HG02885 (cell line): ENCODE measurements around the gene HOXD8.

Experiments
- ATAC-seq: cut with Tn5 transposase; IDR thresholded peaks from one replicate; pipeline ENCODE4 v1.9.1; 2021; ENCODE audit warnings: mild to moderate bottlenecking; ENCODE audit not compliant: unreplicated experiment, poor library complexity

HOXD8 gene

DNA sequence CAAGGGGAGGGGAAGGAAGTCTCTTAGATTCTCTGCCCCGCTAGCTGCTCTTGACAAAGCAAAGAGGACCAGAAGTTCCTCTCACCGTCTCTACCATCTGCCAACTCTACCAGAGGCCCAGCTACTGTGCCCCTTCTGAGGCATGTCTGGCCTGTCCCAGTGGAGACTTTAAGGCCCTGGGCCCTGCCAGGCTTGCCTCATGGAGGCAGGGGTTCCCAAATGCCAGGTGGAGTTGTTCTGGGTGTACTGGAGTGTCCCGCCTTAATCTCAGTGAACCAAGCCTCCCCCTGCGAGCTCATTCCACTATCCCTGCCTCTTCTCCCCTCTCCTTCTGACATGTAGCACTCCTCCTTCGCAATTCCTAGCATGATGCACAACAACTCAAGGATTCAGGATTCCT lies 27.7 kb upstream of the HOXD8 start:
- no peak for ATAC-seq

DNA sequence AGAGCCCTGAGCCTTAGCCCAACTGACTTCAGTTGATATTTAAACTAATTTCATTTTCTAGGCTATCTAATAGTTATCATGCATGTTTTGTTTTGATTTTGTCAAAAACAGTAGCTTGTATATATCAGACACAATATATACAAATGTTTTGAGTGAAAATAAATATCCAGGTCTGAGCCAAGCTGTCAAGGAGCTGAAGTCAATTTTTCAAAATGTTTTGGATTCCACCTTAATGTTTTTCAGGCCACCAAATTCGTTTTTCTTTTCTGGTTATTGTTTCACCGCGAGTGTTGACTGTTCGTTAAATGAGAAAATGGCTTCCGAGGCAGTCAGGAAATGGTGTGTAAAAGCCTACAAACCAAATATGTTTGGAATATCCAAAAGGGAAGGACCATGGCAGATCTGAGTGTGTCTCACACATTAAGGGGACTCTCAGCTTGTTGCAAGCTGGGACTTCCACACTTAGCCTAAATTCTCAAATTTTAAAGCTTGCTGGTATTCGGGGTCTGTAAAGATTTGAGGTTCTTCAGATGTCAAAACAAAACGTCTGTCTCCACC lies 27.1 kb upstream of the HOXD8 start:
- ATAC-seq: no peak

DNA sequence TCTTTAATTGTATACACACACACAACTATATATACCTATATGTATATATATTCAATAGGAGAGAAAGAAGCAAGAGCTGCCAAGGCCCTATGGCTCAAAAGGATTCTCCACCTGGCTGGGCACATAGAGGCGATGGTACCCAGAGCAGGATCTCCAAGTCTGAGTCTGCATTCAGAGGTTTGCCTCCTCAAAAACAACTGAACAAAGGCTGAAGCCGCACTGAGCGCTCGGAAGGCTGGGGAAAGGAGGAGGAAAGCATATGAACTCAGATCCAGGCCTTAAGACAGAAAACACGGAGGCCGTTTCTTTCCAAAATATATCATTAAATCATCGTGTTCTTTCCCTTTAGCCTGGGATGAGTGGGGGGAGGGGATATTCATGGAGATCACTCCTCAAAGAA lies 26.3 kb upstream of the HOXD8 start:
- ATAC-seq: no peak

DNA sequence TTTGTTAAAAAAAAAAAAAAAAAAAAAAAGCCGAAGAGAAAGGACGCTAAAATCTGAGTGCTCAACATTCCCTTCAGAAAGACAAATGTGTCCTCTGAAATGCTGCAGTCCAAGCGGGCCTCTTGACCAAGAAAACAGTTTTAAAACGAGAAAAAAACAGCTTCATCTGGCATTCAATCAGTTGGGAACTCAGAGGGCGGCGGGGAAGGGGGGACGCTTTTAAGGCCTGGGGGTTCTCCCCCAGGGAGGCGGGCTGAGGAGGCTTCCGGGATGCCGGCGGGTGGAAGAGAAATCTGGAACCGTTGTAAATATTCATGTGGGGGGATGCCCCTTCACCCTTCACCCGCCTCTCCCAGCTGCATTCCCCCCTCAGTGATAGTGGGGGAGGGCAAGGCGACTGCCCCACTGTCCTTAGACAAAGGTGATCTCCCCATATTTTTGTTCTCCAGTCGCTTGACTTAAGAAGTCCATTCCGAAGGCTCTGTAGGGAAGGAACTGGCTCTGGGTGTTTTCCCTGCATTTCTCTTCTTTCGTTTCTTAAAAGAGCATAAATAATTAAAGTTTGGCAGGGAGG lies 25.7 kb upstream of the HOXD8 start:
- no peak for ATAC-seq

DNA sequence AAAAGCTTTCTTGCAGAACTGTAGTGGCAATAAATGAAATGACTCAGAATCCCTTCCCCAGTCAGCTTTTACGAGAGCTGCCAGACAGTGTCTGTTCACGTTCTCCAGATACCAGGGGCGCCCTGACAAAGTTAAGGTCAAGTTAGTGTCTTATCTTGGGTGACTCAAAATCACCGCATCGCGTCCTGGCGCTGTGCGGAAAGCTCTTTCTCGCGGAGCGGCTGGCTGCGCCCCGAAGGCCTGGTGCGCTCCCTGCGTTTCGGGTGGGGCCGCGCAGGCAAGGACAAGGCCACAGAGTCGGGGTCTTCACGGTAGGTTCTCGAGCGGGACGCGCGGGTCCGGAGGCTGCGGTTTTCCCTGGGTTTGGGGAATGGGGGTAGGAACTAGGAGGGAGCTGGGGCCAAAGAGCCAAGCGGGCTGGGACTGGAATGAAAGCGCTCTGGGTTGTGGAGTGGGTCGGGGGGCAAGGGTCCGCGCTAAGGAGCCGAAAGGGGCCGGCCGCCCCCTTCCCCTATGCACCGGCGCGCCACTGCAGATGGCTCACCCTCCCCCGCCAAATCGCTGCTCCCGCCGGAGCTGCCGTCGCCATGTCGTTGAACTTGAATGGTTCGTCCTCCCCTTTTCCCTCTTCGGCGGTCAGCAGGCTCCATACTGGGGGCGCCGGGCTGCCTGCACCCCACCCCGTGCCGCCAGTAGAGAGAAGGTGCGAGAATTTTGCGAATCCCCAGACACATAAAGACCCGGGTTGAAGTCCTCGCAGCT lies 25.0 kb upstream of the HOXD8 start:
- ATAC-seq: no peak

DNA sequence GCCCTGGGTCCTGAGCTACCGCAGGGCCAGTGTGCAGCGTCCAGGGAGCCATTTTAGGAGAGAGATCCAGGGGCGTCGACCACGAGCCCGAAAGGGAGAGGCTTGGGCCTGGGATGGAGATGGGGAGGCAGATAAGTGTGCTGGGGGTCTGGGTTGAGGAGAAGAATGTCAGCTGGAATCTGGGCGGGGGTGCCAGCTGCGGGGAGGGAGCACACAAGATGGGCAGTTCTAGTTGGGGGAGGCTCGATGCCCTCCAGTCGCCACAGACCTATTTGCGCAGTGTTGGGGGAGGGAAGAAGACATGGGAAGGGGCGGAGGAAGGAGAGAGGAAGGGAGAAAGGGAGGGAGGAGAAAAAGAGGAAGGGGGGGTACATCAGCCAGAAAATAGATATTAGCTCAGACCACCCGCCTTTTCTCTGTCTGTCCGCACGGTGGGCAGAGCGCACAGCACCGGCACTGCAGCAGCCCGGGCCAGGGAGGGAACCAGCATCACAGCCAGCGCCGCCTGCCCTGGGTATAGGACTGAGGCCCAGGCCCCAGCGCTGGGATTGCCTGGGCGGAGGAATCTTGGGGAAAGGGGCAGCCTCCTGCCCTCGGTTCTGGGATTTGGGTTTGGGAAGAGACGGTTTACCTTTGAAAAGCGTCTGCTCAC lies 24.3 kb upstream of the HOXD8 start:
- ATAC-seq: no peak

DNA sequence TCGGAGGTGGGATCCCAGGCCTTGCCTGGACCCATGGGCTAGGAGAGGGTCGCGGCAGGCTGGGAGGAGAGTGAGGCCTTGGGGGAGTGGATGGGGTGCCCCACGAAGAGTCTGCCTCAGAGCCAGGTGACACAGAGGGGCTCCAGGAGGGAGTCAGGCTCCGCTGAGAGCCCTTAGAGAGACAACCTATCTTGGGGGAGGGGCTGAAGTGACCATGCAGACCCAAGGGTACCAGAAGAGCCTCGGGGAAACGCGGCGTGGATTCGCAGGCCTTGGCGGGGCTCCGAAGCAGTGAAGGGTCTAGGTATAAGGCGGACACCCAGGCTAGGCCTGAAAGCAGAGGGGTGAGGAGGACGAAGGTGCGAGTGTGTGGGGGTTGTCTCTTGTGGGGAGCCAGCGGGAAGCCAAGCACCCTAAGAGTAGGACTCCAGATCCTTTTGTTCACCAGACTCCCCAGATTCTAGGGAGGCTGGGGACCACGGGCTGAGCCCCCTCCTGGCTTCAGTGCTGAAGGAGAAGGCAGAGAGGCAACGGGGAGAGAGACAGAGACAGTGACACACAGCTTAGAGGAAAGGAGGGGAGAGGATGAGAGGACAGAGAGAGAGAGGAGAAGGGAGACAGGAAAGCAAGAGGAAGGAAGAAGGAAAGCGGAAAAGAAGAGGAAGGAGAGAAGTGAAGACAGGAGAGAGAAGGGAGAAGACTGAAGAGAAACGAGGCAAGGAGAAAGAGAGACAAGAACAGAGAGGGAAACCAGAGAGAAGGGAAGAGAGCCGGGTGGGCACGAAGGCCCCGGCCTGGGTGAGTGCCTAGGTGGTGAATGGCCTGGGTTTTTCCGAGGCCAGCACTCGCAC lies 23.6 kb upstream of the HOXD8 start:
- no peak for ATAC-seq

DNA sequence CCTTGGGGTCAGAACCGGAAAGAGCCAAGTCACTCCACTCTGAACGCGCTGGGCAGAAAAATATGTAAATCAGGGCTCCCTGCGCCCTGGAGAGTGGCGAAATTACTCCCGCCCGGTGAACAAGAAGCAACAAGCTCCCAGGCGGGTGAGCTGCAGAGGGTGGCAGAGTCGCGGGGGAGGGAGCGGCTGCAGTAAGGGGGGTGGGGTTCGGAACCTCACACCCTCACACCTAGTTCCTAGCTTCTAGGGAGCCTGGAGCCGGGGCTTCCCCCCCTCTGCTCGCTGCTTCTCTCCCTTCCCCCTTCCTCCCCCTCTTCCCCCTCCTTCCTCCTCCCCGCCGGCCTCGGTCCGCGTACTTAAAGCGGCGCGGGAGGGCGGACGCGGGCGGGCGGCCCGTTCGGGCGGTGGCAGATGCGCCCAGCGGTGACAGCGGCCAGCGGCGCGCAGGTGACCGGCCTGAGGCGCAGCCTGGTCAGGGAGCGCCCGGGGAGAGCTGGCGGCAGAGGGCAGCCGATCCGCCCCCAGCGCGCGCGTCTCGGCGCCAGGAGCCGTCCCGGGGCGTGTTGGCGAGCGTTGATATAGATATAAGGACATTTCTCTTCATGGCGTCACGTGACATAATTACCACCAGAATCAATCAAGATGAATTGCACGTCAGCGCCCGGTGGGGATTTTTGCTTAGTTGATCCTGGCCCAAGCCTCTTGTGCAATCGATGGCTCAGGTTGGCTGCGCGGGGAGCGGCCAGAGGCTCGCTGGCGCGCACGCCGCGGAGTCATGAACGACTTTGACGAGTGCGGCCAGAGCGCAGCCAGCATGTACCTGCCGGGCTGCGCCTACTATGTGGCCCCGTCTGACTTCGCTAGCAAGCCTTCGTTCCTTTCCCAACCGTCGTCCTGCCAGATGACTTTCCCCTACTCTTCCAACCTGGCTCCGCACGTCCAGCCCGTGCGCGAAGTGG lies 22.6 kb upstream of the HOXD8 start, which contains the start of gene HOXD11:
Gene HOXD11 (plus strand): TSS at position 700 of the 959 bp plus-strand sequence. CDS start 76 bp downstream, at position 776.
- ATAC-seq: no peak

DNA sequence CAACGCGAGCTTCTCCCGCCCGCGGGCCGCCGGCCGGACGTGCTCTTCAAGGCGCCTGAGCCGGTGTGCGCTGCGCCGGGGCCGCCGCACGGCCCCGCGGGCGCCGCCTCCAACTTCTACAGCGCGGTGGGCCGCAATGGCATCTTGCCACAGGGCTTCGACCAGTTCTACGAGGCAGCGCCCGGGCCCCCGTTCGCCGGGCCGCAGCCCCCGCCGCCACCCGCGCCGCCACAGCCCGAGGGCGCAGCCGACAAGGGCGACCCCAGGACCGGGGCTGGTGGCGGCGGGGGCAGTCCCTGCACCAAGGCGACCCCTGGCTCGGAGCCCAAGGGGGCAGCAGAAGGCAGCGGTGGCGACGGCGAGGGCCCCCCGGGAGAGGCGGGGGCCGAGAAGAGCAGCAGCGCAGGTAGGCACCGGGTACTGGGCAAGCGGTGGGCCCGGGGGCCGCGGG lies 21.7 kb upstream of the HOXD8 start:
- no peak for ATAC-seq

DNA sequence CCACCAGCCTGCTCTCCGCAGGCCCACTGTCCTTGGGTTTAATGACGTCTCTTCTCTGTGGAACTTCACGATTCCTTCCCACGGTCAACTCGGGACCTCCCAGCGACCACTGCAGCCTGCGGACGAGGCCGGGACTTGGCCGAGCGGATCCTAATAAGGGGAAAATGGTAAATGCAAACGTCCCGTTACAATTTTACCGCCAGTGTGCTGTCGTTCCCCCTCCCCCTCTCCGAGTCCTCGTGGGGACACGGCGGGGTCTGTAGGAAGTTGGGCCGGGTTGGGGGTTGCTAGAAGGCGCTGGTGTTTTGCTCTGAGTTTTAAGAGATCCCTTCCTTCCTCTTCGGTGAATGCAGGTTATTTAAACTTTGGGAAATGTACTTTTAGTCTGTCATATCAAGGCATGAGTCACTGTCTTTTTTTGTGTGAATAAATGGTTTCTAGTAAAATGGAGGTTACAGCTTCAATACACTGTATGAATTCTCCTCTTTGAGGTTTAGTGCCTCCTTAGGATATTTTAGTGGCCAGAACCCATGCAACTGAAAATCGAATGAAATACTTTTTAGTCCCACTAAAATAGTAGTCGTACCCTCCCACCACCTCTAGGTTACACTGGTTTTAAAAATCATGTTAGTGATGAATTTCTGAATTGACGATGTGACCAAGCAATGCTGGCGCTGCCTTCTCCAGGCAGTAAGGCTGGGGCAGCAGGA lies 20.2 kb upstream of the HOXD8 start:
- no peak for ATAC-seq

DNA sequence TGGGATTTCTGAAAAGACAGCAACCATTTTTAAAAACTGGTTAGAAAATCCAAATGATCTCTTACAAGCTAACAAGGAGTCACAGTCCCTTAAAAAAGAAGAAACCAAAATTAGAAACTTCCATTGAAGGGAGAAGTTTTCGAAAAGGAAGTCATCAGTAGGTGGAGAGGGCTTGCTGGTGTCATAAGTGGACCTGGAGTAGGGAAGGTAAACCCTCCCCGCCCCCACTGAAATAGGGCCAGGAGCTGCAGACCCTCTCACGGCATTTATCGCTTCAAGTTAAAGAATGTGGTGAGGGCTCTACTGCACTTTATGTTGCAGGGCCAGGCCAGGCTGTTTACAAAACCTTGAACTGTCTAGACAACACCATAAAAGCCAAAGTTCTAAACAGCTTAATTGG lies 19.6 kb upstream of the HOXD8 start:
- no peak for ATAC-seq

DNA sequence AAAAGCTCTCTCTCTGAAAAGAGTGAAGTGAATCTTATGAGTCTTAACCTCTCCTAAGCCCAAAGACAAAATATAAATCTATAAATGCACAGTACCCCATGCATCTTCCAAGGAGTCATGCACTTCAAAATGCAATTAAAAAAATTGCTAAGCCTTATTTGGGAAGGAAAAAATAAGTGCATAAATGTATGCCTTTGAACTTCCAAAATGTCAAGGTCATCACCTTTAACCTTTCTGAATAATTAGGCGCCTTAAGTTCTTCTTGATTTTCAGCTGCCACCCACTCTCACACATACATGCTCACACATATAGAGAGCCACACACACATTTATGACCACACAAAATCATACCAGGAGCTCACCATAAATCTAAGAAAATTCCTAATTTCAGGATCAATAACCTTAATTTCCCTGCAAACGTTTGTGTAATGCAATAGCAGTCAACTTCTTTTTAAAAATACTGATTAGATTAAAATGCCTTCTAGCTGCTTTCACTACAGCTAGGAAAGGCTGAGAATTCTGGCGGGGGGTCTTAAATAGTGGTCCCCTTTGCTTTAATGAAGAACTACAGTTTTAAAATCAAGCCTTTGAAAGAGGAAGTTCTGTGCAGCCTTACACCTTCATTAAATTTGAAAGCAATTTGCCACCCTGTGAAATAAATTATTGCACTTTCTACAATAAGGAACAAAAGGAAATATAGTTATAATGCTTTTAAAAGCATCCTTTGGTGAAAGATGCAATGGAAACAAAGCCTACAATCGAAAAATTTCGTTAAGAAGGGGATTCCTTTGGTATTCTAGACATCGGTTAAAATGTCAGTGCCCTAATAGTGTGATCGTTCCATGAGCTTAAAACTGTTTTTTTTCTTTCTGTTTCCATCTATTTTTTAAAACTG lies 18.8 kb upstream of the HOXD8 start:
- no peak for ATAC-seq

DNA sequence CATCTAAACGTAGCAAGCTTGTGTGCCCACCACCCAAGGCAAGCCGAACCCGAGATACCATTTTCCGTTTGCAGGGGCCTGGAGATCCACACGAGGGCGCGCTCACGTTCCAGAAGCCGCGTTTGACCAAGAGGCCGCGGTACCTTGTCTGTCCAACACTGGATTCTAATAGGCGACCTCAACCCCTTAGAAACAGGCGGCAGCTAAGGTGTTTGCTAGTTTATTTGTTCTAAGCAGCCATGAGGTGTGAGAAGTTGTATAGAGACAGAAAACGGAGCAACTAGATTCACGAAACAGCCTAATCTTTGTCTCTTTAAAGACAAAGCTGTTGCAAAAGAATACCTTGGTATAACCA lies 18.2 kb upstream of the HOXD8 start:
- ATAC-seq: no peak

DNA sequence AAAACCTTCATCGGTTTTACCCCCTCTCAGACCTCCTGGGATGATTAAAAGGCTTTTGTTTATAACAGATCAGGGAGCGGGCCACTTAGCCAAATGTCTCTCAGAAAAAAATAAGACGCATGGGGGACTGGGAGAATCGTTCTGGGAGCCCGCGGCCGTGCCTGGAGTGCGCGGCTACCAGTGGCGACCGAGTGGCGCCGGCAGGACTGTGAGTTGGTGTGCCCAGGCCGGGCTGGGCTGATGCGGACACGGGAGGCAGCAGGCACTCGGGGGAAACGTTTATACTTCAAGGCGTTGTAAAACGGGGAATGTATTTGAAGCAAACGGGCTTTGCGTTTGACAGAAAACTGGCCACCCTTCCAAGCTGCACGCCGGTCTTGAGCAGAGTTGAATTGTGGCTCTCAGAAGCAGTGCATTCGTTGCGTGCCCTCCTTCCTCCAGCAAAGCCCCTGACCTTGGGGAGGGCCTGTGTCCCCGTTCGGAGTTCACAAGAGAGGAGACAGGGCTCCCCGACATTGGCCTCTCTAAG lies 17.6 kb upstream of the HOXD8 start:
- ATAC-seq: no peak

DNA sequence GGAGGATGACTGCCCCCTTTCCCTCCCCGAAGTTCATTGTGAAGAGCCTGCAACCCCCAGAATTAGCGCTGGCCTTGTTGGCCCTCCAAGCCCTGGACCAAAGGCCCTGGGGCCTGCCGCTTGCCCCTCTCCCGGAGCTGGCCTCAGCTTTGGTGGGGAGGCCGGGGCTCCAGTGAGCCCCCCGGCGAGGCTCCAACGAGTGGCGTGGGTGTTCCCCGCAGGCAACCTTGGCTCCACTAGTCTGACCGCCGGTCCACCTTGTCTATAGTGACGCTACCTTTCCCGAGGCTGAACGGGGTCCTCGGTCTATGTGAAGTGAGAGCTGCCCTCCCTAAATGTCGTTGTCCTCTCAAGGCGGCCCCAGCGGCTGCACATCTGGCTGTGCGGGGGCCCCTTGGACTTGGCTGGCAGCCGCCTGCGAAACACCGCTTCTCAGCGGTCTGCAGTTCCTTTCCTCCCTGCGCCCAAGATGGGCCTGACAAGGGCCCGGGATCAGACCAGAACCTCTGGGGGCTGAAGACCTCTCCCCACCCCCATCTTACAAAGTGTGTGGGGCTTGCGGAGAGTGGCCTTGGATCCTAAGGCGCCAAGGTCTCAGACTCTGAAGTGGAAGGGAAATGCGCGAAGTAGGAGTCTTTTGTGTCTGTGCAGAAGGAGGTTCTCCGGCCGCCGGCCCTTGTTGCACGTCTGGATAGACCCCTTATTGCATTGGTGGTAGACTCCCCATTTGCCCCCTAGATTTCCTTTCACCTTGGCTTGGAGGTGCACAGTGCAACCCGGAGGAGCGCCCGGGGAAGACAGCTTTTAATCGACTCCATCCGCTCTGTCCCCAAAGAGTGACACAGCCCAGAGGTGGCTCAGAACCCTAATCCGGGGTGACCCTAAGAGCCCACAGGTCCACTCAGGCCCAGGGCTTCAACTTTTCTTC lies 16.9 kb upstream of the HOXD8 start:
- no peak for ATAC-seq

DNA sequence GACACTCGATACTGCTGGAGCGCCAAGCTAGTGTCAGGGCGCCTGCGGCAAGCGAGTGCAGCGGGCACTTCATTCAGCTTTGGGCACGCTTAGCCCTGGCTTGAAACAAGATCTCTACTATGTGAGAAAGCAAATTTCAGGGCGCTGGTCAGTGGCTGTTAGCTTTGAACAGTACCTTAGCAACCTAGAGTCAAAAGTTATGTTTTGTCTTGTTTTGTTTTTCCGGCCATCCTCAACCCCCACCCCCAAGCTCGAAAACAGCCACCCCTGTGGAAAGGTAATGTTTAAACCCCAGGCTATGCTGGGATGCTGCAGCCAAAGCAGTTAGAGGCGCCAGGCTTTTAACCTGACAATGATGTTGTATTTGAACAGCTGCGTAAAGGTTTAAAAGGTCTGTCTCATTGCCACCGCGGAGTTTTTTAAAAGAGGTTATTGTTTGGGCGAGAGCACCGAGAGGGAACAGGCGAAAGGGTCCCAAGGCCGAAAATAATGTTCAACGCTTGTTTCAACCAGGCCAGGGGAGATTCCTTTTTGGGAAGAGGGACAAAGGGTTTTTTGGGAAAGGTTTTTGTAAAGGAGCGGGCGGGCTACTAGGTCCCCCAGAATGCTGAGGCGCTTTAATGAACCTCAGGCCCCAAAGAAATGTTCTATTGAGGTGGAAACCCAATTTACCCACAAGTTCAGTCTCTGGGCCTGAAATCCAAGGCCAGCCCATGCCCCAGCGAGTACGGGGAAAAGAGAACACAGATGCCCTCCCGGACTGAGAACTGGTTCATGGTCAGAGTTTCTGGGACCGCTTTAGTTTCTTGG lies 15.2 kb upstream of the HOXD8 start:
- no peak for ATAC-seq
